Fibroblast of mammary gland (primary cell): Measurements from ENCODE around the gene TBCD.
A peak's percentile ranks its signal among the peaks of the same experiment; 100 is the strongest.

ENCODE experiments used
- DNase-seq: peaks from one replicate; pipeline ENCODE4 v3.0.0-alpha.2; 2010; ENCODE audit warnings: low read depth
- H3K4me3 ChIP-seq: 2 replicates; pipeline ENCODE4 v1.5.1; 2011; ENCODE audit warnings: low read depth, mild to moderate bottlenecking, low read length, moderate library complexity; ENCODE audit not compliant: control insufficient read depth
- CTCF ChIP-seq: conservative IDR thresholded peaks from 2 replicates; pipeline ENCODE4 v1.5.1; 2011; ENCODE audit warnings: low read depth, low read length, inconsistent platforms; ENCODE audit not compliant: control insufficient read depth, insufficient read depth

Gene TBCD

DNA sequence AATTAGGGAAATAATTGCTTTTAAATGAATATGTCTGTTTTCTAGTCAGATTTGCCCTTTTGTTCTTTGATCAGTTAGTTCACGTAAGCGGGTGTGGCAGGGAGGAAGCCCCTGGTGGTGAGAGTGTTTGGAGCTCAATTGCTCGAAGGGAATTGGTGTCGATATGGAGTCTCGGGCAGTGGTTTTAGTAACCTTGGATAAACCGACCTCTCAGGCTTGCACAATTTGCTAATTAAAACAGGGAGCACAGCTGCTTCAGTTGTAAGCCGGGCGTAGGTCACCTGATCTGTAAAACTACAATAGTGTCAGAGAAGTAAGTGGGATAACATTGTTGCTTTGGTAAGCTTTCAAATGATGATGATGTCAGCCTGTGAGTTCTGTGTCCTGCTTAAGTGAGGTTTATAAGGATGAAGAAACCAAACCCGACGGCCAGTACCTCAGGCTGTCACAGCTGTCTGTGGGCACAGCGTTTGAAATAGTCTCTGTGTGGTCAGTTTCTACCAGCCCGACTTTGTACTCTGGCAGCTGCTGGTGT is 85.0 kb downstream of the TBCD start:
- peak; percentile 71 for DNase-seq
- TF ChIP-seq CTCF: peak; percentile 17
- no peak overlapping the region for H3K4me3 ChIP-seq

- no peak for TF ChIP-seq CTCF
- no peak for DNase-seq
- H3K4me3 ChIP-seq: no peak overlapping the region
Observed at GRCh38 chr17:82837586-82838320, 85.9 kb downstream of the TBCD start.

DNA sequence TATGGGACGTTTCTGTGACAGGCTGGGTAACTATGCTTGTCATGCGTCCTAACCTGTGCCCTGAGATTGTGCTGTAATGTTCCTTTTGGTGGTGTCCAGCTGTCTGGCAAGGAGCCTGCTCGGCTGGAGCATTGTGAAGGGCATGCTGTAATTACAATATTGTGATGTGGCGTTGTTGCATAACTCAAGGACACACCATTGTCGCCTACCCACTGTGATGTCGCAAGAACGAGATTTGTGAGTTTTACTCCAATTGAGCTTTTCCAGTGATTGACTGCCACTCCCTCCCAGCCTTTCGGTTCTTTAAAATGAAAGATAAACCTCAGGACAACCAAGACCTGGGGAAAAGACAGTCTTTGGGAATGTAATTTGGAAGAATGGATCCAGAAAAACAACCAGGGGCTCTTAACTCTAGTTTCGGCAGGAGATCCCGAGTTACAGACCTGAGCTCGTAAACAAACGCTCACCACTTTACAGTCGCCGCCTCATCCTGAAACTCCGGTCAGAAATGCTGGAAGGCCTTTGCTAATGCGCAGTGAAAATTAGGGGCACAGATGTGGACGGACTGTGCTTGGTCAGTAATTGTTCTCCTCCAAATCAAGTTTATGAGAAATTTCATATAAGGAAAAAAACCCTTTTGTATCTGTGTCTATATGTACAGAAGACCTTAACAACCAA is 86.7 kb downstream of the TBCD start:
- TF ChIP-seq CTCF: no peak
- no peak overlapping the region for H3K4me3 ChIP-seq
- peak; percentile 43 for DNase-seq

DNA sequence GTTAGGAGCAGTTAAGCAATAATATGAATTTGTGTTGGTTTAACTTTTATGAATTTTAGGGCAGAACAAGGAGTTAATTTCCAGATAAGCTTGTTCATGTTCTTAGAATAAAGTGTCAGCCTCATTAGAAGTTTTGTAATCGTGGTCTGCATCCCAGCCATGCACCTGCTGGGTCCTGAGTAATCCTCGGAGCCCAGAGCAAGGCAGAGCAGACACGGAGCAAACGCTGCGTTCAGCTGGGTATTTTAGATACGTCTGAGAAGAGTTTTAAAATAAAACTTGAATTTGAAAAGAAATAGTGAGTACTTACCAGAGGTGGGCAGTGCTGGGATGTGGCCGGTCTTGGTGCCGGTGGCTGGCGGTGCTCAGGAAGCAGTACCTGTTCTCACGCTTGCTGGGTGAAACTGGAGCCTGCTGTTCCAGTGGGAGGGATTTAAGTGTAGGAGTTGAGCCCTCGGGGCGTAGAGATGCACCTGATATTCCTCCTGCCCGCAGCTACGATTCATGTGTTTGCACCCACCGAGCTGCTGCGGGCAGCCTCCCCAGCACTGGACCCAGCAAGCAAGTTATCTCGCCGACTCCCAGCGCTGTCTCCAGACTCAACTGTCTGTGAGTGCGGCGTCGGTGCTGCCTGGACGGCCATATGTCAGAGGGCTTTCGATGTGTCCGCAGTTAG is 87.9 kb downstream of the TBCD start, which contains the start of gene ZNF750:
ZNF750 (minus strand) TSS at position 406 of the 676 bp plus-strand sequence. CDS start 7,568 bp downstream, outside the sequence.
- no peak for DNase-seq
- H3K4me3 ChIP-seq: no peak within 1 kb of the TSS
- no peak for TF ChIP-seq CTCF

GRCh38 chr17:82840431-82840831 is 88.6 kb downstream of the TBCD start:
- TF ChIP-seq CTCF: no peak
- no peak for DNase-seq
- no peak overlapping the region for H3K4me3 ChIP-seq

GRCh38 chr17:82841921-82842596 is 90.2 kb downstream of the TBCD start:
- no peak for DNase-seq
- TF ChIP-seq CTCF: no peak
- H3K4me3 ChIP-seq: no peak overlapping the region
